H1 (cell line): Measurements from ENCODE around the gene PNPLA3. TPM values are rescaled to one million over a fixed set of nuclear protein-coding genes. Genes with fewer than 3 reads are reported as not detected.

Source experiments
- ASH2L ChIP-seq: fragments of 200-600, 300-600 bp; sonication (generic); IDR thresholded peaks from one replicate; pipeline ENCODE4 v1.7.1; 2017; ENCODE audit warnings: low read length
- POLR2A ChIP-seq, 2 experiments: IDR thresholded peaks; 1 replicate in 1 of 2; 2 replicates in 1 of 2; pipeline ENCODE4 v1.6.1; 2011; ENCODE audit warnings: low read depth in 2 of 2, low read length in 2 of 2, mild to moderate bottlenecking in 2 of 2; ENCODE audit errors: control extremely low read depth in 1 of 2
- polyA plus RNA-seq, 7 experiments: library from polyadenylated mRNA; depleted of rRNA in 3 of 7; stranded (reverse) in 5 of 7; unstranded in 2 of 7; fragments of >200 nt in 5 of 7; fragments of 200-250 nt in 2 of 7; gene quantifications; 1 replicate in 5 of 7; 2 replicates in 1 of 7; 4 replicates in 1 of 7; pipeline versions ENCODE4 v1.2.1 to v1.2.3, GENCODE V29; 2011 to 2013; ENCODE audit warnings: missing spikeins in 2 of 7, mixed read lengths in 2 of 7
- total RNA-seq: library from RNA; stranded (reverse); fragmentation: NEBNext Ultra II Directional; extraction: Animal tissue kit (Norgen Biotek cat#: 25700); gene quantifications from 2 replicates; pipeline ENCODE4 v1.2.1, GENCODE V29; 2021

The PNPLA3 gene
- total and polyA plus RNA-seq, 2 of the 8 experiments (the other 6 are each of a cell fraction or from before 2014, with no cell fraction given), result 17.5 to 23.4 TPM

GRCh38 chr22:43917521-43917920, 6.1 kb upstream of the PNPLA3 start (continued):
- TF ChIP-seq ASH2L (no peak), POLR2A (IDR thresholded peaks at IDR 0.05; ENCODE audit: control extremely low read depth in 1 of 2, low read depth in 2 of 2, low read length in 2 of 2) (no peak)
